ENCODE measurements around the gene EPAS1.

- TF ChIP-seq CTCF (IDR thresholded peaks at IDR 0.05) (no peak), POLR2A (IDR thresholded peaks at IDR 0.05) (no peak)
These were observed 42.7 kb upstream of the EPAS1 start for GRCh38 chr2:46254474-46254873.
